SK-N-SH treated with all-trans-retinoic acid at 6 μM for 48 hours (cell line): ENCODE measurements around the gene INSL6.

ENCODE experiments used
- ARNTL ChIP-seq: fragments of 450-650 bp; formaldehyde crosslinking; IDR thresholded peaks from 2 replicates; pipeline ENCODE4 v1.5.0; 2020; ENCODE audit warnings: low read depth, mild to moderate bottlenecking, moderate library complexity, borderline replicate concordance
- BACH2 ChIP-seq: fragments of 250-450 bp; sonication (Bioruptor Pico); IDR thresholded peaks from 2 replicates; pipeline ENCODE4 v1.9.0; 2021; ENCODE audit warnings: mild to moderate bottlenecking, borderline replicate concordance
- ZFP30 ChIP-seq: fragments of 450-650 bp; formaldehyde crosslinking; IDR thresholded peaks from 2 replicates; pipeline ENCODE4 v1.5.0; 2022; ENCODE audit warnings: mild to moderate bottlenecking, moderate library complexity
- ZNF8 ChIP-seq: fragments of 450-650 bp; formaldehyde crosslinking; IDR thresholded peaks from 2 replicates; pipeline ENCODE4 v1.5.0; 2020; ENCODE audit warnings: mild to moderate bottlenecking, moderate library complexity

GRCh38 chr9:5144217-5144616, 41.2 kb downstream of the INSL6 start:
- TF ChIP-seq ZNF8: no peak
- TF ChIP-seq BACH2 (CRISPR knock-in tag): no peak
- TF ChIP-seq ARNTL (CRISPR knock-in tag): no peak
- TF ChIP-seq ZFP30: no peak
